DMS153 treated with DMSO at 0.1 percent for 48 hours (cell line): ENCODE data around the gene BNC2.

Experiments
- DNase-seq: peaks from one replicate; lab custom pipeline; 2025; ENCODE audit not compliant: unreplicated experiment; lab: John Stamatoyannopoulos, UW

Gene BNC2

GRCh38 chr9:16386827-16387077 is 483.7 kb downstream of the BNC2 start:
- no peak for DNase-seq

- DNase-seq = no peak
Measured at GRCh38 chr9:16386007-16386826, 484.3 kb downstream of the BNC2 start.

- DNase-seq = no peak
Measured at GRCh38 chr9:16385590-16385989, 484.9 kb downstream of the BNC2 start.

- no peak for DNase-seq
Measured at GRCh38 chr9:16384993-16385392, 485.5 kb downstream of the BNC2 start.

GRCh38 chr9:16377311-16377710 is 493.2 kb downstream of the BNC2 start:
- no peak for DNase-seq

GRCh38 chr9:16371306-16371705 is 499.2 kb downstream of the BNC2 start:
- DNase-seq = no peak

- DNase-seq = no peak
Measured at GRCh38 chr9:16370647-16371046, 499.8 kb downstream of the BNC2 start.

- DNase-seq = no peak
Measured at GRCh38 chr9:16369427-16369826, 501.0 kb downstream of the BNC2 start.

- no peak for DNase-seq
Measured at GRCh38 chr9:16368237-16369087, 502.0 kb downstream of the BNC2 start.

GRCh38 chr9:16367605-16368231 is 502.8 kb downstream of the BNC2 start:
- DNase-seq = no peak

GRCh38 chr9:16364347-16364746 is 506.1 kb downstream of the BNC2 start:
- DNase-seq = no peak

- DNase-seq = no peak
Measured at GRCh38 chr9:16363916-16364315, 506.6 kb downstream of the BNC2 start.

GRCh38 chr9:16363073-16363781 is 507.2 kb downstream of the BNC2 start:
- no peak for DNase-seq

- no peak for DNase-seq
Measured at GRCh38 chr9:16361939-16362338, 508.5 kb downstream of the BNC2 start.

GRCh38 chr9:16361118-16361517 is 509.4 kb downstream of the BNC2 start:
- DNase-seq = no peak

- no peak for DNase-seq
Measured at GRCh38 chr9:16360247-16360646, 510.2 kb downstream of the BNC2 start.
